ENCODE results near the gene PACRG. TPM values are rescaled to one million over a fixed set of nuclear protein-coding genes. Genes with fewer than 3 reads are reported as not detected.

PACRG gene
- total RNA-seq, 4 donors from 2014 or later: 0.29 to 1.6 (median 0.61) TPM

GRCh38 chr6:163192591-163192990 lies 464.8 kb downstream of the PACRG start:
- TF ChIP-seq CTCF (IDR thresholded peaks at IDR 0.05 in 4 of 5, conservative IDR thresholded peaks at IDR 0.05 in 1 of 5): no peak
- Histone ChIP-seq H3K4me3 (no peak overlapping the region), H3K36me3 (no peaks in the 10 kb centered on the region), H3K9me3 (no peaks in the 10 kb centered on the region), H3K27ac (no peak overlapping the region), H3K4me1 (peaks cover 0 to 12% of the 10 kb centered on the region in 2 donors), H3K27me3 (no peaks in the 10 kb centered on the region)
- intact Hi-C loops (cut with DNase I; ENCODE audit: low total_unique reads) (no loop called here), in situ Hi-C loops (cut with MboI; ENCODE audit: low sequenced_read_pairs in 4 of 4) (loop anchor here in 1 of 4 donors (25.0 kb wide), 1 partner anchor 370 kb away; no protein-coding TSS in a partner anchor)
- DNase-seq (no peak), ATAC-seq (peak in 1 of 2 donors; percentile 55)

- H3K27ac ChIP-seq: no peak overlapping the region
Measured at GRCh38 chr6:163193326-163193725, 465.6 kb downstream of the PACRG start.

GRCh38 chr6:163195721-163196691 lies 468.2 kb downstream of the PACRG start:
- H3K9me3 ChIP-seq: no peaks in the 10 kb centered on the region
- ATAC-seq (no peak), DNase-seq (no peak)
- in situ Hi-C loops (cut with MboI; ENCODE audit: low sequenced_read_pairs in 4 of 4) (loop anchor here in 1 of 4 donors (25.0 kb wide), 1 partner anchor 366 kb away; no protein-coding TSS in a partner anchor), intact Hi-C loops (cut with DNase I; ENCODE audit: low total_unique reads) (no loop called here)
- no peaks in the 10 kb centered on the region for H3K36me3 ChIP-seq
- H3K4me1 ChIP-seq: peaks cover 0 to 12% of the 10 kb centered on the region in 2 donors
- no peak overlapping the region for H3K4me3 ChIP-seq
- TF ChIP-seq POLR2A (IDR thresholded peaks at IDR 0.05) (no peak), CTCF (IDR thresholded peaks at IDR 0.05 in 4 of 5, conservative IDR thresholded peaks at IDR 0.05 in 1 of 5) (no peak)
- H3K27ac ChIP-seq: no peak overlapping the region
- no peaks in the 10 kb centered on the region for H3K27me3 ChIP-seq

More at GRCh38 chr6:163193326-163193725, 465.6 kb downstream of the PACRG start:
- in situ Hi-C loops (cut with MboI; ENCODE audit: low sequenced_read_pairs in 4 of 4) (loop anchor here in 1 of 4 donors (25.0 kb wide), 1 partner anchor 369 kb away; no protein-coding TSS in a partner anchor), intact Hi-C loops (cut with DNase I; ENCODE audit: low total_unique reads) (no loop called here)
- Histone ChIP-seq H3K4me3 (no peak overlapping the region), H3K36me3 (no peaks in the 10 kb centered on the region), H3K27me3 (no peaks in the 10 kb centered on the region), H3K9me3 (no peaks in the 10 kb centered on the region), H3K4me1 (peaks cover 0 to 12% of the 10 kb centered on the region in 2 donors)
- no peak for ATAC-seq
- no peak for DNase-seq
- TF ChIP-seq CTCF (IDR thresholded peaks at IDR 0.05 in 4 of 5, conservative IDR thresholded peaks at IDR 0.05 in 1 of 5): no peak
- no peak for TF ChIP-seq POLR2A (IDR thresholded peaks at IDR 0.05)

- Histone ChIP-seq H3K4me1 (no peaks in the 10 kb centered on the region), H3K27ac (no peak overlapping the region), H3K4me3 (no peak overlapping the region), H3K27me3 (no peaks in the 10 kb centered on the region), H3K9me3 (no peaks in the 10 kb centered on the region), H3K36me3 (no peaks in the 10 kb centered on the region)
- in situ Hi-C loops (cut with MboI; ENCODE audit: low sequenced_read_pairs in 4 of 4): loop anchor here in 1 of 4 donors (25.0 kb wide), 1 partner anchor 364 kb away; no protein-coding TSS in a partner anchor
- DNase-seq (no peak), ATAC-seq (no peak)
- TF ChIP-seq CTCF (IDR thresholded peaks at IDR 0.05 in 4 of 5, conservative IDR thresholded peaks at IDR 0.05 in 1 of 5): no peak
- intact Hi-C loops (cut with DNase I; ENCODE audit: low total_unique reads): no loop called here
Measured at GRCh38 chr6:163197839-163198238, 470.1 kb downstream of the PACRG start.

Data from gastrocnemius medialis (tissue), 4 donors.